ENCODE measurements around the gene RIMKLB. TPM values are rescaled to one million over a fixed set of nuclear protein-coding genes. Genes with fewer than 3 reads are reported as not detected.

Gene RIMKLB
- total and polyA plus RNA-seq, 2 experiments from 2014 or later: 19.4 to 23.2 TPM

DNA sequence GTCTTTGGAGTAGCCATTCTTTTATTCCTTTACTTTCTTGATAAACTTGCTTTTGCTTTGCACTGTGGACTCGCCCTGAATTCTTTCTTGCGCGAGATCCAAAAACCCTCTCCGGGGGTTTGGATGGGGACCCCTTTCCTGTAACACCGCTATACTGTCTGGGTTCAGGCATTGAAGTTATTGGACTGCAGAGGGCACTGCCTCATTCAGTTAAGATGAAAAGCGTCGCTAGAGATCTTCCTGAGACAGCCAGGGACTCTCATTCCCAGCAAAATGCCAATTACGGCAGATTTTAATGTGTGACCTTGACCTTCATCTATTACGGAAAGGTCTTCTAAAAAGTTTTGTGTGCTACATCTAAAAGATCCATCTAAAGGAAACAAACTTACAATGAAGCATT is 17.3 kb upstream of the RIMKLB start:
- Histone ChIP-seq H3K9me3 (ENCODE audit: low read depth) (no peaks in the 10 kb centered on the region), H3K4me2 (ENCODE audit: unreplicated experiment) (no peak overlapping the region), H3K4me1 (ENCODE audit: insufficient read depth) (peaks cover 18% of the 10 kb centered on the region), H2AFZ (no peak overlapping the region), H3K4me3 (no peak overlapping the region), H4K20me1 (ENCODE audit: insufficient read depth) (no peaks in the 10 kb centered on the region), H3K9me2 (ENCODE audit: insufficient read depth) (no peaks in the 10 kb centered on the region), H3K36me3 (ENCODE audit: low read depth) (no peaks in the 10 kb centered on the region), H3K27ac (no peak overlapping the region), H3K79me2 (ENCODE audit: insufficient read depth) (no peaks in the 10 kb centered on the region), H3K27me3 (replicated peaks; ENCODE audit: insufficient read depth) (no peaks in the 10 kb centered on the region), H3F3A (ENCODE audit: insufficient read depth) (peaks cover 19% of the 10 kb centered on the region), H3K9ac (no peak overlapping the region)
- in situ Hi-C loops (cut with MboI): loop anchor here (25.0 kb wide), 1 partner anchor 357 kb away; no protein-coding TSS in a partner anchor
- WGBS, 2 experiments (ENCODE audit: low coverage in 1 of 2, low lambda C conversion rate in 2 of 2, missing lambda C conversion rate in 2 of 2): 67 to 75% methylated on average over 9 of the region's 9 CpGs
- TF ChIP-seq EZH2 (IDR thresholded peaks at IDR 0.05; ENCODE audit: insufficient read depth, poor library complexity, severe bottlenecking): no peak
- no peak for TF ChIP-seq EZH2phosphoT487 (IDR thresholded peaks at IDR 0.05; ENCODE audit: insufficient read depth, low read depth)
- DNase-seq: no peak

GRCh38 chr12:8681129-8681884 is 16.5 kb upstream of the RIMKLB start:
- no peak for TF ChIP-seq EZH2phosphoT487 (IDR thresholded peaks at IDR 0.05; ENCODE audit: insufficient read depth, low read depth)
- no peak for TF ChIP-seq EZH2 (IDR thresholded peaks at IDR 0.05; ENCODE audit: insufficient read depth, poor library complexity, severe bottlenecking)
- no peak overlapping the region for H3K9ac ChIP-seq
- H4K20me1 ChIP-seq (ENCODE audit: insufficient read depth): no peaks in the 10 kb centered on the region
- H3K36me3 ChIP-seq (ENCODE audit: low read depth): no peaks in the 10 kb centered on the region
- H3K4me1 ChIP-seq (ENCODE audit: insufficient read depth): peaks cover 18% of the 10 kb centered on the region
- no peaks in the 10 kb centered on the region for H3K27me3 ChIP-seq (replicated peaks; ENCODE audit: insufficient read depth)
- no peak overlapping the region for H3K4me2 ChIP-seq (ENCODE audit: unreplicated experiment)
- H3K79me2 ChIP-seq (ENCODE audit: insufficient read depth): no peaks in the 10 kb centered on the region
- no peak overlapping the region for H3K4me3 ChIP-seq
- no peak overlapping the region for H3K27ac ChIP-seq
- peaks cover 19% of the 10 kb centered on the region for H3F3A ChIP-seq (ENCODE audit: insufficient read depth)
- WGBS, 2 experiments (ENCODE audit: low coverage in 1 of 2, low lambda C conversion rate in 2 of 2, missing lambda C conversion rate in 2 of 2): 40 to 48% methylated on average over 11 of the region's 11 CpGs
- peak overlapping the region; percentile 49; the same call in 1 of the 2 replicates for H2AFZ ChIP-seq
- no peaks in the 10 kb centered on the region for H3K9me2 ChIP-seq (ENCODE audit: insufficient read depth)
- no peaks in the 10 kb centered on the region for H3K9me3 ChIP-seq (ENCODE audit: low read depth)
- DNase-seq: peak; percentile 50
- in situ Hi-C loops (cut with MboI): loop anchor here (25.0 kb wide), 1 partner anchor 356 kb away; no protein-coding TSS in a partner anchor

DNA sequence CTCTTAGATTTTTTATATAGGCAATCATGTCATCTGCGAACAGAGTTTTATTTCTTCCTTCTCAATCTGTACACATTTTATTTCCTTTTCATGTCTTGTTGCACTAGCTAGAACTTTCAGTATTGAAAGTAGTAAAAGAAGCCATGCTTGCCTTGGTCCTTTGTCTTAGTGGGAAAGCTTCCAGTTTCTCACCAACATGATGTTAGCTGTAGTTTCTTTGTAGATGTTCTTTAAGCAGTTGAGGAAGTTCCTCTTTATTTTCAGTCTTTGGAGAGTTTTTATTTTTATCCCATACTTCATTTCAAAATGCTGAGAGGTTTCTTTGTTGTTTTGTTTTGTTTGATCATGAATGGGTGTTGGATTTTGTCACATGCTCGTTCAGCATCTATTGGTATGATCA is 12.7 kb upstream of the RIMKLB start:
- Histone ChIP-seq H3K27me3 (replicated peaks; ENCODE audit: insufficient read depth) (no peaks in the 10 kb centered on the region), H3K4me1 (ENCODE audit: insufficient read depth) (peaks cover 26% of the 10 kb centered on the region), H3K4me2 (ENCODE audit: unreplicated experiment) (no peak overlapping the region), H3K9me3 (ENCODE audit: low read depth) (no peaks in the 10 kb centered on the region), H2AFZ (no peak overlapping the region), H4K20me1 (ENCODE audit: insufficient read depth) (no peaks in the 10 kb centered on the region), H3K4me3 (no peak overlapping the region), H3K9me2 (ENCODE audit: insufficient read depth) (no peaks in the 10 kb centered on the region), H3K36me3 (ENCODE audit: low read depth) (no peaks in the 10 kb centered on the region), H3K27ac (no peak overlapping the region), H3F3A (ENCODE audit: insufficient read depth) (peaks cover 27% of the 10 kb centered on the region), H3K79me2 (ENCODE audit: insufficient read depth) (no peaks in the 10 kb centered on the region), H3K9ac (no peak overlapping the region)
- DNase-seq: no peak
- no peak for TF ChIP-seq EZH2 (IDR thresholded peaks at IDR 0.05; ENCODE audit: insufficient read depth, poor library complexity, severe bottlenecking)
- in situ Hi-C loops (cut with MboI): loop anchor here (25.0 kb wide), 1 partner anchor 352 kb away; no protein-coding TSS in a partner anchor
- 50 to 54% methylated on average over 2 of the region's 2 CpGs for WGBS, 2 experiments (ENCODE audit: low coverage in 1 of 2, low lambda C conversion rate in 2 of 2, missing lambda C conversion rate in 2 of 2)

GRCh38 chr12:8687846-8688601 is 9.8 kb upstream of the RIMKLB start:
- peak; percentile 81 for DNase-seq
- in situ Hi-C loops (cut with MboI): loop anchor here (25.0 kb wide), 1 partner anchor 349 kb away; no protein-coding TSS in a partner anchor
- no peaks in the 10 kb centered on the region for H3K79me2 ChIP-seq (ENCODE audit: insufficient read depth)
- peaks cover 13% of the 10 kb centered on the region for H3K4me1 ChIP-seq (ENCODE audit: insufficient read depth)
- H3K9me2 ChIP-seq (ENCODE audit: insufficient read depth): no peaks in the 10 kb centered on the region
- no peaks in the 10 kb centered on the region for H3K9me3 ChIP-seq (ENCODE audit: low read depth)
- no peaks in the 10 kb centered on the region for H3K27me3 ChIP-seq (replicated peaks; ENCODE audit: insufficient read depth)
- no peak overlapping the region for H3K27ac ChIP-seq
- no peaks in the 10 kb centered on the region for H4K20me1 ChIP-seq (ENCODE audit: insufficient read depth)
- 23 to 28% methylated on average over 2 of the region's 2 CpGs for WGBS, 2 experiments (ENCODE audit: low coverage in 1 of 2, low lambda C conversion rate in 2 of 2, missing lambda C conversion rate in 2 of 2)
- H3K9ac ChIP-seq: no peak overlapping the region
- H2AFZ ChIP-seq: peak overlapping the region; percentile 60
- H3F3A ChIP-seq (ENCODE audit: insufficient read depth): peaks cover 15% of the 10 kb centered on the region; the same call in 1 of the 2 replicates
- peak overlapping the region; percentile 71 for H3K4me2 ChIP-seq (ENCODE audit: unreplicated experiment)
- TF ChIP-seq EZH2 (IDR thresholded peaks at IDR 0.05; ENCODE audit: insufficient read depth, poor library complexity, severe bottlenecking): no peak
- no peaks in the 10 kb centered on the region for H3K36me3 ChIP-seq (ENCODE audit: low read depth)
- peak overlapping the region; percentile 28 for H3K4me3 ChIP-seq
